Fibroblast of lung (primary cell): Measurements from ENCODE around the gene MAP4K2. TPM values are rescaled to one million over a fixed set of nuclear protein-coding genes. Genes with fewer than 3 reads are reported as not detected.

Experiments used
- DNase-seq, 2 donors: peaks; one replicate each; pipeline versions ENCODE4 v3.0.0 to v3.0.0-alpha.2; 2010; ENCODE audit warnings: low read depth in 2 of 2
- H2AFZ ChIP-seq: 2 replicates; pipeline ENCODE4 v1.5.1; 2012; ENCODE audit warnings: low read length, control low read depth, inconsistent platforms
- H3K27ac ChIP-seq: 2 replicates; pipeline ENCODE4 v1.5.1; 2011; ENCODE audit warnings: low read length, control low read depth; ENCODE audit not compliant: insufficient read depth
- H3K27me3 ChIP-seq: 2 replicates; pipeline ENCODE4 v1.5.1; 2011; ENCODE audit warnings: mild to moderate bottlenecking, low read length; ENCODE audit not compliant: control insufficient read depth, insufficient read depth
- H3K36me3 ChIP-seq: 2 replicates; pipeline ENCODE4 v1.5.1; 2011; ENCODE audit warnings: low read length; ENCODE audit not compliant: control insufficient read depth, insufficient read depth
- H3K4me1 ChIP-seq: 2 replicates; pipeline ENCODE4 v1.5.1; 2011; ENCODE audit warnings: low read length; ENCODE audit not compliant: control insufficient read depth, insufficient read depth; ENCODE audit errors: extremely low read depth
- H3K4me2 ChIP-seq: 2 replicates; pipeline ENCODE4 v1.5.1; 2011; ENCODE audit warnings: low read length, control low read depth; ENCODE audit not compliant: insufficient read depth; ENCODE audit errors: extremely low read depth
- H3K4me3 ChIP-seq, 4 experiments: fragments of 200-600 bp in 1 of 4; sonication (generic) in 1 of 4; replicated peaks in 1 of 4; 2 replicates each; pipeline ENCODE4 v1.5.1; 2011 to 2016; ENCODE audit warnings: low read length in 4 of 4, low read depth in 3 of 4, mild to moderate bottlenecking in 3 of 4, control low read depth in 2 of 4, inconsistent platforms in 1 of 4, mixed read lengths in 1 of 4; ENCODE audit not compliant: insufficient read depth in 1 of 4; ENCODE audit errors: control extremely low read depth in 1 of 4
- H3K79me2 ChIP-seq: 2 replicates; pipeline ENCODE4 v1.5.1; 2012; ENCODE audit warnings: mild to moderate bottlenecking, low read length, inconsistent platforms; ENCODE audit not compliant: control insufficient read depth, insufficient read depth
- H3K9ac ChIP-seq: 2 replicates; pipeline ENCODE4 v1.5.1; 2011; ENCODE audit warnings: mild to moderate bottlenecking, low read length, control low read depth; ENCODE audit not compliant: insufficient read depth
- H3K9me3 ChIP-seq: 2 replicates; pipeline ENCODE4 v1.5.1; 2012; ENCODE audit warnings: low read depth, low read length; ENCODE audit not compliant: control insufficient read depth, insufficient read depth
- H4K20me1 ChIP-seq: 2 replicates; pipeline ENCODE4 v1.5.1; 2011; ENCODE audit warnings: low read length; ENCODE audit not compliant: control insufficient read depth, insufficient read depth; ENCODE audit errors: extremely low read depth
- EZH2 ChIP-seq: IDR thresholded peaks from 2 replicates; pipeline ENCODE4 v1.5.1; 2012; ENCODE audit warnings: low read length, control low read depth, mild to moderate bottlenecking; ENCODE audit errors: missing control alignments
- polyA plus RNA-seq, 2 donors: library from polyadenylated mRNA; depleted of rRNA in 1 of 2; stranded (reverse) in 1 of 2; unstranded in 1 of 2; fragments of >200 nt; gene quantifications; 2 replicates each; pipeline ENCODE4 v1.2.1, GENCODE V29; 2011 to 2012; ENCODE audit warnings: missing spikeins in 1 of 2
- total RNA-seq: library from RNA; depleted of rRNA; stranded (reverse); fragments of >200 nt; gene quantifications from 2 replicates; pipeline ENCODE4 v1.2.1, GENCODE V29; 2014
- TF ChIP-seq, protein P1 (sequence below), 2 donors: IDR thresholded peaks in 1 of 2; conservative IDR thresholded peaks in 1 of 2; 1 replicate in 1 of 2; 2 replicates in 1 of 2; pipeline ENCODE4 v1.5.1; 2011 to 2012; ENCODE audit warnings: low read length in 2 of 2, control low read depth in 1 of 2, inconsistent platforms in 1 of 2, low read depth in 1 of 2, mild to moderate bottlenecking in 1 of 2

MAP4K2 gene
- total and polyA plus RNA-seq, 2 donors (not counting 1 experiment from before 2014, with no cell fraction given): 6.4 to 9.2 TPM

GRCh38 chr11:64839887-64840782, 37.1 kb upstream of the MAP4K2 start:
- no peaks in the 10 kb centered on the region for H3K79me2 ChIP-seq
- H3K4me1 ChIP-seq: peaks cover 1% of the 10 kb centered on the region
- H3K4me2 ChIP-seq: no peak overlapping the region
- no peaks in the 10 kb centered on the region for H3K9me3 ChIP-seq
- H3K36me3 ChIP-seq: no peaks in the 10 kb centered on the region
- no peak overlapping the region for H3K4me3 ChIP-seq
- TF ChIP-seq EZH2: no peak
- TF ChIP-seq, protein P1, sequence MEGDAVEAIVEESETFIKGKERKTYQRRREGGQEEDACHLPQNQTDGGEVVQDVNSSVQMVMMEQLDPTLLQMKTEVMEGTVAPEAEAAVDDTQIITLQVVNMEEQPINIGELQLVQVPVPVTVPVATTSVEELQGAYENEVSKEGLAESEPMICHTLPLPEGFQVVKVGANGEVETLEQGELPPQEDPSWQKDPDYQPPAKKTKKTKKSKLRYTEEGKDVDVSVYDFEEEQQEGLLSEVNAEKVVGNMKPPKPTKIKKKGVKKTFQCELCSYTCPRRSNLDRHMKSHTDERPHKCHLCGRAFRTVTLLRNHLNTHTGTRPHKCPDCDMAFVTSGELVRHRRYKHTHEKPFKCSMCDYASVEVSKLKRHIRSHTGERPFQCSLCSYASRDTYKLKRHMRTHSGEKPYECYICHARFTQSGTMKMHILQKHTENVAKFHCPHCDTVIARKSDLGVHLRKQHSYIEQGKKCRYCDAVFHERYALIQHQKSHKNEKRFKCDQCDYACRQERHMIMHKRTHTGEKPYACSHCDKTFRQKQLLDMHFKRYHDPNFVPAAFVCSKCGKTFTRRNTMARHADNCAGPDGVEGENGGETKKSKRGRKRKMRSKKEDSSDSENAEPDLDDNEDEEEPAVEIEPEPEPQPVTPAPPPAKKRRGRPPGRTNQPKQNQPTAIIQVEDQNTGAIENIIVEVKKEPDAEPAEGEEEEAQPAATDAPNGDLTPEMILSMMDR (conservative IDR thresholded peaks at IDR 0.05 in 1 of 2, IDR thresholded peaks at IDR 0.05 in 1 of 2; ENCODE audit: low read depth in 1 of 2, low read length in 2 of 2): no peak
- no peak overlapping the region for H2AFZ ChIP-seq
- H3K27ac ChIP-seq: no peak overlapping the region
- H4K20me1 ChIP-seq: no peaks in the 10 kb centered on the region
- no peak overlapping the region for H3K9ac ChIP-seq
- DNase-seq: no peak
- no peaks in the 10 kb centered on the region for H3K27me3 ChIP-seq

DNA sequence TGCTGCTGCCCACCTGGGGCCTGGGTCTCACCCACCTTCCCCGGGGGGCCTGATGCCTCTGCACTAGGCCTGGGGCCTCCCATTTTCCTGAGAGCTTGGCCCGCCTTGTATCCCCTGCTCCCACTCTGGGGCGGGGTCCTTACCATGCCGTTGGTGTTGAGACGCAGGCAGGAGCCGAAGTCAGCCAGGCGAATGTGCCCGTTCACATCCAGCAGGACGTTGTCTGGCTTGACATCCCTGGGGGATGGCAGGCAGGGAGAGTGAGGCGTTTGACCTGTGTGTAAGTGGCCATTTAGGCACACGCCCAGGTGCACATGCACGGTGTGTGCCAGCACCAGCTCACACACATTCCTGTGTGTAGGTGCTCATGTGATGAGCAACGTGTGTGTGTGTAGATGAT, 36.3 kb upstream of the MAP4K2 start:
- Histone ChIP-seq H3K36me3 (no peaks in the 10 kb centered on the region), H3K27ac (no peak overlapping the region), H3K4me1 (no peaks in the 10 kb centered on the region), H3K27me3 (no peaks in the 10 kb centered on the region), H3K4me2 (no peak overlapping the region), H4K20me1 (no peaks in the 10 kb centered on the region), H3K9me3 (no peaks in the 10 kb centered on the region), H3K79me2 (no peaks in the 10 kb centered on the region), H3K4me3 (no peak overlapping the region), H3K9ac (no peak overlapping the region), H2AFZ (no peak overlapping the region)
- DNase-seq: no peak
- TF ChIP-seq, protein P1 (conservative IDR thresholded peaks at IDR 0.05 in 1 of 2, IDR thresholded peaks at IDR 0.05 in 1 of 2; ENCODE audit: low read depth in 1 of 2, low read length in 2 of 2): no peak
- TF ChIP-seq EZH2: no peak

- TF ChIP-seq, protein P1 (conservative IDR thresholded peaks at IDR 0.05 in 1 of 2, IDR thresholded peaks at IDR 0.05 in 1 of 2; ENCODE audit: low read depth in 1 of 2, low read length in 2 of 2): no peak
- TF ChIP-seq EZH2: no peak
- no peaks in the 10 kb centered on the region for H3K36me3 ChIP-seq
- no peaks in the 10 kb centered on the region for H3K4me1 ChIP-seq
- no peak overlapping the region for H3K9ac ChIP-seq
- no peaks in the 10 kb centered on the region for H3K79me2 ChIP-seq
- no peak overlapping the region for H3K27ac ChIP-seq
- no peak overlapping the region for H3K4me3 ChIP-seq
- no peaks in the 10 kb centered on the region for H4K20me1 ChIP-seq
- H3K9me3 ChIP-seq: no peaks in the 10 kb centered on the region
- no peaks in the 10 kb centered on the region for H3K27me3 ChIP-seq
- no peak overlapping the region for H2AFZ ChIP-seq
- no peak for DNase-seq
- H3K4me2 ChIP-seq: no peak overlapping the region
Measured at GRCh38 chr11:64838600-64839334, 35.8 kb upstream of the MAP4K2 start.
